Activated CD8-positive, alpha-beta T cell treated with anti-CD3 and anti-CD28 coated beads, Interleukin-2, amount 10 ng/mL, durations not matched to agents 7 days and 5 days (primary cell): ENCODE data around the gene TBPL1. TPM values are rescaled to one million over a fixed set of nuclear protein-coding genes. Genes with fewer than 3 reads are reported as not detected.

Experiments
- ATAC-seq: fragments of 150-1000 bp; cut with Tn5 transposase; one replicate; pipeline ENCODE4 v1.10.0; 2021; ENCODE audit warnings: moderate library complexity
- CTCF ChIA-PET: fragments of 350-600 bp; sonication (Branson Sonifier 250); formaldehyde crosslinking; loops from one replicate; lab custom pipeline; 2021; ENCODE audit warnings: antibody characterized with exemption; lab: Charles Lee
- POLR2A ChIA-PET: fragments of 350-600 bp; sonication (Branson Sonifier 250); formaldehyde crosslinking; loops from one replicate; lab custom pipeline; 2021; ENCODE audit warnings: antibody characterized with exemption; lab: Charles Lee
- DNase-seq: peaks from one replicate; pipeline ENCODE4 v3.0.0-alpha.2; 2020
- H3K27ac Mint-ChIP-seq: one replicate; pipeline ENCODE4 v1.8.0; 2021; ENCODE audit warnings: mild to moderate bottlenecking, mixed read lengths
- H3K27me3 Mint-ChIP-seq: one replicate; pipeline ENCODE4 v1.8.0; 2021; ENCODE audit warnings: low read depth, mixed read lengths
- H3K36me3 Mint-ChIP-seq: one replicate; pipeline ENCODE4 v1.8.0; 2021; ENCODE audit warnings: low read depth, mixed read lengths
- H3K4me1 Mint-ChIP-seq: one replicate; pipeline ENCODE4 v1.8.0; 2021; ENCODE audit warnings: low read depth, mixed read lengths
- H3K4me3 Mint-ChIP-seq: one replicate; pipeline ENCODE4 v1.8.0; 2021; ENCODE audit warnings: mild to moderate bottlenecking, mixed read lengths
- H3K9me3 Mint-ChIP-seq: one replicate; pipeline ENCODE4 v1.8.0; 2022; ENCODE audit warnings: mixed read lengths; ENCODE audit not compliant: insufficient read depth
- total RNA-seq, 2 experiments: library from RNA; stranded (reverse); gene quantifications; one replicate each; pipeline ENCODE4 v1.2.3, GENCODE V29; 2021

TBPL1 gene
- total RNA-seq, 2 experiments from 2014 or later = 29.1 to 35.2 TPM

GRCh38 chr6:133995758-133996157, 42.7 kb downstream of the TBPL1 start:
- Mint-ChIP-seq H3K27ac (no peak overlapping the region), H3K4me1 (no peaks in the 10 kb centered on the region), H3K27me3 (peaks cover 5% of the 10 kb centered on the region), H3K9me3 (no peaks in the 10 kb centered on the region), H3K36me3 (no peaks in the 10 kb centered on the region), H3K4me3 (no peak overlapping the region)
- ChIA-PET CTCF (interaction anchor here (1.1 to 1.5 kb wide), 3 partner anchors 12 to 68 kb away, joined by 3 to 5 read pairs (median 4); no protein-coding TSS in a partner anchor), POLR2A (no interaction called here)
- no peak for ATAC-seq
- no peak for DNase-seq

- Mint-ChIP-seq H3K27ac (no peak overlapping the region), H3K27me3 (peaks cover 8% of the 10 kb centered on the region), H3K4me3 (no peak overlapping the region), H3K9me3 (no peaks in the 10 kb centered on the region), H3K36me3 (no peaks in the 10 kb centered on the region), H3K4me1 (no peaks in the 10 kb centered on the region)
- ATAC-seq (no peak), DNase-seq (no peak)
- POLR2A ChIA-PET = interaction anchor here (1.0 kb wide), 1 partner anchor 12 kb away, joined by 3 read pairs; no protein-coding TSS in a partner anchor
- CTCF ChIA-PET = interaction anchor here (1.3 to 1.5 kb wide), 2 partner anchors 24 to 100 kb away, joined by 4 to 5 read pairs; no protein-coding TSS in a partner anchor
These were observed 44.2 kb downstream of the TBPL1 start for GRCh38 chr6:133997267-133997666.

- DNase-seq (no peak), ATAC-seq (no peak)
- ChIA-PET POLR2A (no interaction called here), CTCF (interaction anchor here (1.6 to 6.6 kb wide), 3 partner anchors 64 to 98 kb away, joined by 6 to 32 read pairs (median 7); no protein-coding TSS in a partner anchor)
- Mint-ChIP-seq H3K27me3 (peaks cover 16% of the 10 kb centered on the region), H3K36me3 (no peaks in the 10 kb centered on the region), H3K9me3 (no peaks in the 10 kb centered on the region), H3K4me1 (no peaks in the 10 kb centered on the region), H3K27ac (no peak overlapping the region), H3K4me3 (no peak overlapping the region)
These were observed 46.3 kb downstream of the TBPL1 start for GRCh38 chr6:133999305-133999704.

- ChIA-PET POLR2A (no interaction called here), CTCF (interaction anchor here (1.2 to 6.6 kb wide), 5 partner anchors 9 to 97 kb away, joined by 4 to 32 read pairs (median 7); no protein-coding TSS in a partner anchor)
- Mint-ChIP-seq H3K4me1 (no peaks in the 10 kb centered on the region), H3K9me3 (no peaks in the 10 kb centered on the region), H3K4me3 (no peak overlapping the region), H3K36me3 (no peaks in the 10 kb centered on the region), H3K27ac (no peak overlapping the region), H3K27me3 (peaks cover 18% of the 10 kb centered on the region)
- ATAC-seq (no peak), DNase-seq (no peak)
These were observed 47.4 kb downstream of the TBPL1 start for GRCh38 chr6:134000443-134000842.

GRCh38 chr6:134002821-134003220, 49.8 kb downstream of the TBPL1 start:
- H3K4me3 Mint-ChIP-seq = no peak overlapping the region
- H3K4me1 Mint-ChIP-seq = no peaks in the 10 kb centered on the region
- ATAC-seq (no peak), DNase-seq (no peak)
- H3K9me3 Mint-ChIP-seq = no peaks in the 10 kb centered on the region
- ChIA-PET POLR2A (no interaction called here), CTCF (interaction anchor here (1.0 to 6.6 kb wide), 4 partner anchors 29 to 80 kb away, joined by 5 to 32 read pairs (median 6); no protein-coding TSS in a partner anchor)
- H3K27me3 Mint-ChIP-seq = peaks cover 16% of the 10 kb centered on the region
- H3K27ac Mint-ChIP-seq = no peak overlapping the region
- no peaks in the 10 kb centered on the region for H3K36me3 Mint-ChIP-seq

- Mint-ChIP-seq H3K27ac (no peak overlapping the region), H3K36me3 (no peaks in the 10 kb centered on the region), H3K4me3 (no peak overlapping the region), H3K27me3 (peaks cover 16% of the 10 kb centered on the region), H3K9me3 (no peaks in the 10 kb centered on the region), H3K4me1 (no peaks in the 10 kb centered on the region)
- DNase-seq = no peak
- CTCF ChIA-PET = interaction anchor here (1.0 to 6.6 kb wide), 5 partner anchors 30 to 94 kb away, joined by 5 to 32 read pairs (median 6); no protein-coding TSS in a partner anchor
- no peak for ATAC-seq
- POLR2A ChIA-PET = no interaction called here
These were observed 50.5 kb downstream of the TBPL1 start for GRCh38 chr6:134003542-134003951.

- Mint-ChIP-seq H3K36me3 (no peaks in the 10 kb centered on the region), H3K4me3 (no peak overlapping the region), H3K4me1 (no peaks in the 10 kb centered on the region), H3K9me3 (no peaks in the 10 kb centered on the region), H3K27me3 (peaks cover 18% of the 10 kb centered on the region), H3K27ac (no peak overlapping the region)
- ChIA-PET CTCF (interaction anchor here (1.2 to 6.6 kb wide), 4 partner anchors 32 to 92 kb away, joined by 5 to 32 read pairs (median 6); no protein-coding TSS in a partner anchor), POLR2A (no interaction called here)
- ATAC-seq (no peak), DNase-seq (no peak)
These were observed 51.7 kb downstream of the TBPL1 start for GRCh38 chr6:134004714-134005113.

GRCh38 chr6:134005800-134006199, 52.8 kb downstream of the TBPL1 start:
- peaks cover 21% of the 10 kb centered on the region for H3K27me3 Mint-ChIP-seq
- no peak overlapping the region for H3K27ac Mint-ChIP-seq
- ATAC-seq (no peak), DNase-seq (no peak)
- no peak overlapping the region for H3K4me3 Mint-ChIP-seq
- POLR2A ChIA-PET = no interaction called here
- H3K36me3 Mint-ChIP-seq = no peaks in the 10 kb centered on the region
- H3K9me3 Mint-ChIP-seq = no peaks in the 10 kb centered on the region
- CTCF ChIA-PET = no interaction called here
- H3K4me1 Mint-ChIP-seq = no peaks in the 10 kb centered on the region

- POLR2A ChIA-PET = no interaction called here
- no peaks in the 10 kb centered on the region for H3K36me3 Mint-ChIP-seq
- ATAC-seq (no peak), DNase-seq (no peak)
- CTCF ChIA-PET = interaction anchor here (1.2 kb wide), 1 partner anchor 83 kb away, joined by 4 read pairs; no protein-coding TSS in a partner anchor
- no peak overlapping the region for H3K4me3 Mint-ChIP-seq
- H3K27ac Mint-ChIP-seq = no peak overlapping the region
- H3K27me3 Mint-ChIP-seq = peaks cover 18% of the 10 kb centered on the region
- no peaks in the 10 kb centered on the region for H3K4me1 Mint-ChIP-seq
- no peaks in the 10 kb centered on the region for H3K9me3 Mint-ChIP-seq
These were observed 54.1 kb downstream of the TBPL1 start for GRCh38 chr6:134007077-134007476.

GRCh38 chr6:134009876-134010275, 56.9 kb downstream of the TBPL1 start:
- no peaks in the 10 kb centered on the region for H3K4me1 Mint-ChIP-seq
- ChIA-PET CTCF (no interaction called here), POLR2A (no interaction called here)

GRCh38 chr6:134010400-134010799, 57.4 kb downstream of the TBPL1 start:
- no peaks in the 10 kb centered on the region for H3K36me3 Mint-ChIP-seq
- CTCF ChIA-PET = no interaction called here
- no peak for ATAC-seq

More at GRCh38 chr6:134009876-134010275, 56.9 kb downstream of the TBPL1 start:
- no peaks in the 10 kb centered on the region for H3K36me3 Mint-ChIP-seq
- H3K27me3 Mint-ChIP-seq = peaks cover 10% of the 10 kb centered on the region
- no peak for ATAC-seq
- no peaks in the 10 kb centered on the region for H3K9me3 Mint-ChIP-seq
- H3K27ac Mint-ChIP-seq = no peak overlapping the region
- DNase-seq = no peak
- no peak overlapping the region for H3K4me3 Mint-ChIP-seq

GRCh38 chr6:134010974-134011373, 58.0 kb downstream of the TBPL1 start:
- DNase-seq (no peak), ATAC-seq (no peak)
- no peak overlapping the region for H3K27ac Mint-ChIP-seq
- ChIA-PET POLR2A (no interaction called here), CTCF (no interaction called here)
- peaks cover 10% of the 10 kb centered on the region for H3K27me3 Mint-ChIP-seq
- no peaks in the 10 kb centered on the region for H3K4me1 Mint-ChIP-seq
- no peaks in the 10 kb centered on the region for H3K9me3 Mint-ChIP-seq
- H3K36me3 Mint-ChIP-seq = no peaks in the 10 kb centered on the region
- H3K4me3 Mint-ChIP-seq = no peak overlapping the region

More at GRCh38 chr6:134010400-134010799, 57.4 kb downstream of the TBPL1 start:
- H3K27me3 Mint-ChIP-seq = peaks cover 10% of the 10 kb centered on the region
- H3K4me1 Mint-ChIP-seq = no peaks in the 10 kb centered on the region
- POLR2A ChIA-PET = no interaction called here
- no peak overlapping the region for H3K4me3 Mint-ChIP-seq
- no peak overlapping the region for H3K27ac Mint-ChIP-seq
- no peak for DNase-seq
- no peaks in the 10 kb centered on the region for H3K9me3 Mint-ChIP-seq
